GM18907 (cell line): ENCODE measurements around the gene CLC.
"Not testable (repeated sequence)": the region's sequence is repeated elsewhere in the genome, so short reads cannot be mapped to it uniquely, and the experiment has no call there.

Experiments
- ATAC-seq: cut with Tn5 transposase; IDR thresholded peaks from one replicate; pipeline ENCODE4 v1.9.1; 2021; ENCODE audit warnings: mild to moderate bottlenecking, moderate library complexity; ENCODE audit not compliant: unreplicated experiment

Gene CLC

GRCh38 chr19:39737891-39738290 is at the start of gene CLC:
TSS of gene CLC (minus strand) at chr19:39738029. CDS start at chr19:39737952, 77 bp downstream.
- no peak for ATAC-seq

- no peak for ATAC-seq
These were observed 43.1 kb upstream of the CLC start for GRCh38 chr19:39780894-39781293.

- ATAC-seq = no peak
These were observed 40.9 kb upstream of the CLC start, which contains the start of gene LEUTX for GRCh38 chr19:39778763-39779162. TSS of gene LEUTX (plus strand) at chr19:39778854. CDS start at chr19:39778921, 67 bp downstream.

GRCh38 chr19:39768786-39769185 is 31.0 kb upstream of the CLC start:
- ATAC-seq = no peak

- no peak for ATAC-seq
These were observed 30.5 kb upstream of the CLC start for GRCh38 chr19:39768334-39768733.

- ATAC-seq = no peak
These were observed 27.6 kb upstream of the CLC start for GRCh38 chr19:39765091-39766076.

GRCh38 chr19:39761851-39762250 is 24.0 kb upstream of the CLC start:
- not testable (repeated sequence) for ATAC-seq

- ATAC-seq = no peak
These were observed 21.8 kb upstream of the CLC start for GRCh38 chr19:39759457-39760184.

- no peak for ATAC-seq
These were observed 17.1 kb upstream of the CLC start for GRCh38 chr19:39754971-39755370.

- no peak for ATAC-seq
These were observed 16.7 kb upstream of the CLC start for GRCh38 chr19:39754544-39754943.

GRCh38 chr19:39752795-39753194 is 15.0 kb upstream of the CLC start:
- ATAC-seq = no peak

GRCh38 chr19:39752390-39752789 is 14.6 kb upstream of the CLC start:
- ATAC-seq = no peak

GRCh38 chr19:39749981-39750380 is 12.2 kb upstream of the CLC start:
- ATAC-seq = no peak

GRCh38 chr19:39746836-39747529 is 9.2 kb upstream of the CLC start:
- no peak for ATAC-seq

GRCh38 chr19:39745643-39746042 is 7.8 kb upstream of the CLC start:
- ATAC-seq = no peak

GRCh38 chr19:39740395-39740794 is 2.6 kb upstream of the CLC start:
- ATAC-seq = no peak

GRCh38 chr19:39738814-39739213 is 985 bp upstream of the CLC start:
- ATAC-seq = no peak

GRCh38 chr19:39737351-39737750 is 478 bp downstream of the CLC start:
- ATAC-seq = no peak

- no peak for ATAC-seq
These were observed 1.7 kb downstream of the CLC start for GRCh38 chr19:39736088-39736487.

GRCh38 chr19:39735688-39736087 is 2.1 kb downstream of the CLC start:
- ATAC-seq = no peak

- no peak for ATAC-seq
These were observed 4.0 kb downstream of the CLC start for GRCh38 chr19:39733841-39734240.
